Measurements from ENCODE around the gene C5orf52.
"Not testable (repeated sequence)": the region's sequence is repeated elsewhere in the genome, so short reads cannot be mapped to it uniquely, and the experiment has no call there.

C5orf52 gene

DNA sequence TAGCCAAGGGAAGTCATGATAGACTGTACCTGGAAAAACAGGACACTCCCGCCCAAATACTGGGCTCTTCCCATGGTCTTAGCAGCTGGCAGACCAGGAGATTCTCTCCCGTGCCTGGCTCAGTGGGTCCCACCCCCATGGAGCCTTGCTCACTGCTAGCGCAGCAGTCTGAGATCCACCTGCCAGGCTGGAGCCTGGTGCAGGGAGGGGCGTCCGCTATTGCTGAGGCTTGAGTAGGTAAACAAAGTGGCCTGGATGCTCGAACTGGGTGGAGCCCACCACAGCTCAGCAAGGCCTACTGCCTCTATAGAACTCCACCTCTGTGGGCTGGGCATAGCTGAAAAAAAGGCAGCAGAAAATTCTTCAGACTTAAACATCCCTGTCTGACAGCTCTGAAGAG is 49.8 kb downstream of the C5orf52 start:
- no peak for DNase-seq (ENCODE audit: low read depth in 1 of 2, low spot score in 1 of 2)

DNA sequence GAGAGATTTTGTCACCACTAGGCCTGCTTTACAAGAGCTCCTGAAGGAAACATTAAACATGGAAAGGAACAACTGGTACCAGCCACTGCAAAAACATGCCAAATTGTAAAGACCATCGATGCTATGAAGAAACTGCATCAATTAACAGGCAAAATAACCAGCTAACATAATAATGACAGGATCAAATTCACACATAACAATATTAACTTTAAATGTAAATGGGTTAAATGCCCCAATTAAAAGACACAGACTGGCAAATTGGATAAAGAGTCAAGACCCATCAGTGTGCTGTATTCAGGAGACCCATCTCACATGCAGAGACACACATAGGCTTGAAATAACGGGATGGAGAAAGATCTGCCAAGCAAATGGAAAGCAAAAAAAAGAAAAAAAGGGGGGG is 51.6 kb downstream of the C5orf52 start:
- DNase-seq (ENCODE audit: low read depth in 1 of 2, low spot score in 1 of 2), result not testable (repeated sequence)

DNA sequence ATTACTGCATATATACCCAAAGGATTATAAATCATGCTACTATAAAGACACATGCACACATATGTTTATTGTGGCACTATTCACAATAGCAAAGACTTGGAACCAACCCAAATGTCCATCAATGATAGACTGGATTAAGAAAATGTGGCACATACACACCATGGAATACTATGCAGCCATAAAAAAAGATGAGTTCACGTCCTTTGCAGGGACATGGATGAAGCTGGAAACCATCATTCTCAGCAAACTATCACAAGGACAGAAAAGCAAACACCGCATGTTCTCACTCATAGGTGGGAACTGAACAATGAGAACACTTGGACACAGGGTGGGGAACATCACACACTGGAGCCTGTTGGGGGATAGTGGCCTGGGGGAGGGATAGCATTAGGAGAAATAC is 55.3 kb downstream of the C5orf52 start:
- DNase-seq (ENCODE audit: low read depth in 1 of 2, low spot score in 1 of 2), result not testable (repeated sequence)

DNA sequence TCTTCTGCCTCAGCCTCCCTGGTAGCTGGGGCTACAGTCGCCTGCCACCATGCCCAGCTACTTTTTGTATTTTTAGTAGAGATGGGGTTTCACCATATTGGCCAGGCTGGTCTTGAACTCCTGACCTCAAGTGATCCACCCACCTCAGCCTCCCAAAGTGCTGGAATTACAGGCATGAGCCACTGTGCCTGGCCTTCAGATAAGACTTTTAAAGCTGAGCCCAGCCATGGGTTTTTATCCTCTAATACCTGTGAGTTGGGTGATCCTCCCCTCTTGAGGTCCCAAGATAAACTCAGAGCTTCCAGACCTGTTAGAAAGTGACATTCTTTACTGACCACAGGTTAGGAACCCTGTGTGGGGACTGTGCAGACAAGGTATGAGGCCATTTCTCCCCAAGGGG is 56.5 kb downstream of the C5orf52 start:
- DNase-seq (ENCODE audit: low read depth in 1 of 2, low spot score in 1 of 2), result not testable (repeated sequence)
